ENCODE results near the gene SNTA1.
"Not testable (repeated sequence)": the region's sequence is repeated elsewhere in the genome, so short reads cannot be mapped to it uniquely, and the experiment has no call there.

The SNTA1 gene

GRCh38 chr20:33423875-33424274 lies 19.7 kb downstream of the SNTA1 start:
- DNase-seq, result not testable (repeated sequence)

GRCh38 chr20:33423141-33423834 lies 20.3 kb downstream of the SNTA1 start:
- DNase-seq, result no peak

DNA sequence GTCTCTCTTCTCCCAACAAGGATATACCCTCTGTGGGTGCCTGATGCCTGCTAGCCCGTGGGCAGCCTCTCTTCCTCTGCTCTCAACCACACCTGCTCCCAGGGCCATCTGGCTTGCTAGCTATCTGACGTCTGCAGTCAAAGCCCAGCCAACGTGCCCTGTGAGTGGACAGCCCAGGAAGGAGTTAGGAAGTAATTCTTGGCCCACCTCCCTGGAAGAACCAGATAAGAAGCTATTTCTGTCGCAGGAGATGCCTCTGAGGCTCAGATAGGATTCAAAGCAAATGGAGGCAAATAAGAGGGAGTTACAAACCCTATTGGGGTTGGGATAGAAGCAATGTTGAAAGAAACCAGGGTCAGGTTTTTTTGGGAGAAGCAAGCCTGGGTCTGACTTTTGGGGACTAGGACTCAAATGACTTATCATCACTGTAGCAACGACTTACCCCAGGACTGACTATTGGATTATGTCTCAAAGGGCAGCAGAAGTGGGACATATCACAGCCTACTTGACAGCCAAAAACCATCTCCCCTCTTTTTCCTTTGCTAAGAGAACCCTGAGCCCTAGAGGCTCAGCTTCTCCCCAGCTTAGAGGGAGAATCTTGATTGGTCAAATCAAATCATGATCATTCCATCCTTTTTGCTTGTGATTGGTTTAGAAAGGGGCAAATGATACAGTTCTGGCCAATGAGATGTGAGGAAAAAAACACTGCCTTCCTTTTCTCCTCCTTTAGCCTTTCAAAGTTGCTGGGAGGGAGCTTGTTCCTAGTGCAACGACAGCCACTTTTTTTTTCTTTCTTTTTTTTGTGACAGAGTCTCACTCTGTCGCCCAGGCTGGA lies 24.2 kb downstream of the SNTA1 start:
- no peak for DNase-seq

DNA sequence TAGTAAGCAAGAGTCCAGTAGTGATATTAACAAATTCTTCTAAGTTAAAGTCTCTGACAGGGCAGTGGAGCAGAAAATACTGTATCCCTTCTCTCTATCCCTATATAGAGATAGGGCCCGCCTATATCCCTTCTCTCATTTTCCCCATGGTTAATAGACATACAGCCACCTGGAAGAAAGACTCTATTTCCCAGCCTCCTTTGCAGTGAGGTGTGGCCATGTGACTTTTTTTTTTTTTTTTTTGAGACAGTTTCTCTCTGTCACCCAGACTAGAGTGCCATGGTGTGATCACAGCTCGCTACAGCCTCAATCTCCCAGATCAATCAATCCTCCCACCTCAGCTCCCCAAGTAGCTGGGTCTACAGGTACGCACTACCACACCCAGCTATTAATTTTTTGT lies 25.5 kb downstream of the SNTA1 start:
- DNase-seq, result no peak

DNA sequence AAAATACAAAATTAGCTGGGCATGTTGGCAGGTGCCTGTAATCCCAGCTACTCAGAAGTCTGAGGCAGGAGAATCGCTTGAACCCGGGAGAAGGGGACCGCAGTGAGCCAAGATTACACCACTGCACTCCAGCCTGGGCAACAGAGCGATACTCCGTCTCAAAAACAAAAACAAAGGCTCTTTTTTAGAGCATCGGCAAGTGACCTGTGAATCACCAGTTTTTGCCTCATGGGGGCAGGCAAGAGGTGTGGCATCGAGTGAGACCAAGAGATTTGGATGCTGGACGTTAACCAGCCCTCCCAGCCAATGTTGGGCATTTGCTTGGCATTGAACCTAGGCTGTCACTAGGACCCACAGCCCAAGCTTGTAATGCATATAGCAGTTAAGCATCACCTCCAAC lies 27.6 kb downstream of the SNTA1 start:
- peak; percentile 3 for DNase-seq

- DNase-seq, result no peak
Measured at GRCh38 chr20:33412484-33412838, 31.1 kb downstream of the SNTA1 start.

DNA sequence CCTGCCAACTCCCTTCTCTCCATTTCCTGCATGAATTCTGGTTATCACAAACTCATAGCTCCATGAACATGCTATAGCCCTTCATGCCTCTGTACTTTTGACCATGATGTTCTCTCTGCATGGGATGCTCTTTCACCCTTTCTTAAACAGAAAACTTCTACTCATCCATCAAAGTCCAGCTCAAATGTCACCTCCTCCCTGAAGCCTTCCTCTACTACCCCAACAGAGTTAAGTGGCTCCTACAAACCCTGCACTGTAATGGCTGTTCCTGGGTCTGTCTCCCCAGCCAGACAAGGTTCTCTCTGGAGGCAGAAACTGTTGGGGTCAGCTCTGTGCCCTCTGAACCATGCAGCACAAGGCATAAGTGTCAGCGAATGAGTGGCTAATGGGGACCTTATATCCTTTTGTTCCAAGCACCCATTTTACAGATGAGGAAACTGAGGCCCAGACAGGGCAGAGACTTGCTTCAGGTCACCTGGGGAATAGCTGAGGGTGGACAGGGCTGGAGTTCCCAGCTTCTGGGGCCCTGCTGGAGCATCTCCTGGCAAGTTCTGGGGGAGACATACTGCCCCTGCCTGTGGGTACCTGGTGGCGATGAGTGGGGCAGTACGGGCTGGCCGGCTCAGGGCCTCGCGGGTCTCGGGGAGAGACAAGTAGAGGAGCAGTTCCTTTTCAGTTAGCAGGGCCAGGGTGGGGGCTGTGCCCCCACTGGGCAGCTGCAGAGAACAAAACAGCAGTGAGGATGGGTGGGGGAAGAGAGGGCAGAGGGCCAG lies 31.7 kb downstream of the SNTA1 start:
- no peak for DNase-seq

DNA sequence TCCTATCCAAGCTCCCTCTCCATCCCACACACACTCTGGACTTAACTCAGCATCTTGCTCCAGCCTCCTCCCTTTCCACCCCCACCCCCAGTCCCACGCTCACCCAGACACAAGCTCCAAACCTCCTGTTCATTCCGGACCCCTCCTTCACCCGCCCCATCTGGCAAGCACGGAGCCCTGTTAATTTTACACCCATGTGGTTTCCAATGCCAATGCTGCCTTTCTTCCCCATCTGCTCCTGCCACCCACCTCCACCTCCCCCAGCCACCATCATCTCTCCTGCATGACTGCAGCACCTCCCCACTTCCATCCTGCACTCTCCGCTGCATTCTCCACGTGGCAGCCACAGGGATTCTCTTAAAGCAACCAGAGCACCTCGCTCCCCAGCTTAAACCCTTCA lies 32.3 kb downstream of the SNTA1 start:
- DNase-seq, result no peak

DNA sequence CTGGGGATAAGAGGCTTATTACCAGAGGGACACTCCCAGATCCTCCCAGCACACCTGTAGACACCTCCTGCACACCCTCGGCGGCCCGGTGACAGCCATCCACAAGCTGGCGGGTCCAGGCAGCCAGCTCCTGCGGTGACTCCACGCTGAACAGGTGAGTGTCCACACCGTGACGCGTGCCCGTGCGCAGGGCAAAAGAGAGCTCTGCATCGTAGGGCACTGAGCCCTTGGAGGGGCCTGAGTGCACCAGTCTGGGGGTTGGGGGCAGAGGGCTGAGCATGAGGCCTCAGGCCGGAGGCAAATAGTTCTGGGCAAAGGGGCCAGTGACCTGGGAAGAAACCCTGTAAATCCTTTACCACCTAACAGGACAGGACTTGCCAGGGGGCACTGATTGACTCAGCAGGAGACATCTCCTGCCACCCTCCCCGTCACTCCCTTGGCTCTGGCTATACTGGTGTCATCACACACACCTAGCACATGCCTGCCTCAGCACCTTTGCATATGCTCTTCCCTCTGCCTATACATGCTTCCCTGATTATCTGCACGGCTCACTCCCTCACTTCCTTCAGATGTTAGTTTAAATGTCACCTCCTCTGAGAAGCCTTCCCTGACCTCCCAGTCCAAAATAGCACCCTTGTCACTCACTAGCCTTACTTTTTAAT lies 33.4 kb downstream of the SNTA1 start:
- DNase-seq, result no peak

- DNase-seq, result no peak
Measured at GRCh38 chr20:33408716-33409654, 34.6 kb downstream of the SNTA1 start.

DNA sequence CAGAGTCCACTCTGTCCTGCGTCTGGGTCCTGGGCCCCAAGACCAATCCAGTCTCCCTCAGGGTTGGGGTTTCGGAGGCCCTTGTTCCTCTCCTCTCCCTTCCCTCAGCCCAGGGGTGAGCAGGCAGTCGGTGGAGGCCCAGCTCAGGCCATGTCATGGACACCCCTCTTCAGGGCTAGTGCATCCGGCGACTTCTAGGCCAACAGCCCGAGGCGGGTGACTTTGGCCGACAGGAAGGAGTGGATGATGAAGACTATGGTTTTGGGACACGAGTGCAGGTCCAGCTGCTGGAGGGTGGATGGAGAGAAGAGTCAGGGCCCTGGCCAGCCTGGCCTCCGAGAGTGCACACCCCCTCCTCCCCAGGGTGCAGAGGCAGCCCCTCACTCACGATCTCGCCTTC lies 35.2 kb downstream of the SNTA1 start:
- no peak for DNase-seq

DNA sequence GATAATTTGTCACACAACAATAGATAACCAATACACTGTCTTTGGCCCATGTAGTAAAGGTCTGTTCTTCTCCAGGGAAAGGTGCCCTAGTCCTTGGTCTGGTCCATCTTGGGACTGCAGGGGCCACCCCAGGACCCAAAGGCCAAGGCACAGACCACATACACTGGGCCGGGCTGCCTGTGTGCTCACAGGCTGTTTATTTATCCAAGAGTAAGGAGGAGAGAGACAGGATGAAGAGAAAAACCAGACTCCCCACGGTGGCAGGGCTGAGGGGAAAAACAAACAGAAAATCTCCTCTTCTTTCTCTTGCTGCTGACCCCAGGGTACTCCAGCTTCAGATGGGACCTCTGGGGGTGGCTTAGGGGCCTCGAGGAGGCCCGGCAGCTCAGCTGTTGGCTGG lies 35.8 kb downstream of the SNTA1 start:
- no peak for DNase-seq

DNA sequence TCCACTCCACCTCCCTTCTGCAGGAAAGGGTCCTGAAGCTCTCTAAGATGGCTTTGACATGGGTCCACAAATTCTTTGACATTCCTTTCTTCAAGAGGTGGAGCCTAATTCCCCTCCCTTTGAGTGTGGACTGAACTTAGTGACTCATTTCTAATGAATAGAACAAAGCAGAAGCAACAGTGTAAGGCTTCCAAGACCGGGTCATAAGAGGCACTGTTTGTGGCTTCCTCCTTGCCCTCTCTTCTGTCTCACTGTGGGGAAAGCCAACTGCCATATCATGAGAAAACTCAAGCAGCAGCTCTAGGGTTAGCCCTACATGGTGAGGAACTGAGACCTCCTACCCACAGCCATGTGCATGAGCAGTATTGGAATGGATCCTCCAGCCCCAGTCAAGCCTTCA lies 36.3 kb downstream of the SNTA1 start:
- DNase-seq, result no peak

DNA sequence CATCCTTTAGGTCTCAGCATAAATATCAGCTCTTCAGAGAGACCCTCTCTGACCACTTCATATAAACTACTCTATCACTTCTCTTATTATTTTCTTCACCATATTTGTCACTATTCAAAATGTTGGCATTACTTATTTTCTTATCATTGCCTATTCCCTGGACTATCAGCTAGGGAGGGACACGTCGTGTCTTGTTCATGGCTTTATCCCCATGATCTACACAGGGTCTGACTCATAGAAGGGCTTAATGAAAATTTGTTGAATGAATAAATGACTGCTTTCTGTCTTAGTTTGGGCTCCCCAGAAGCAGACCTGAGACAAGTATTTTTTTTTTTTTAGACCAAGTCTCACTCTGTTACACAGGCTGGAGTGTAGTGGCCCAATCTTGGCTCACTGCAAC lies 39.3 kb downstream of the SNTA1 start:
- DNase-seq, result no peak

- no peak for DNase-seq
Measured at GRCh38 chr20:33401921-33402369, 41.6 kb downstream of the SNTA1 start.

DNA sequence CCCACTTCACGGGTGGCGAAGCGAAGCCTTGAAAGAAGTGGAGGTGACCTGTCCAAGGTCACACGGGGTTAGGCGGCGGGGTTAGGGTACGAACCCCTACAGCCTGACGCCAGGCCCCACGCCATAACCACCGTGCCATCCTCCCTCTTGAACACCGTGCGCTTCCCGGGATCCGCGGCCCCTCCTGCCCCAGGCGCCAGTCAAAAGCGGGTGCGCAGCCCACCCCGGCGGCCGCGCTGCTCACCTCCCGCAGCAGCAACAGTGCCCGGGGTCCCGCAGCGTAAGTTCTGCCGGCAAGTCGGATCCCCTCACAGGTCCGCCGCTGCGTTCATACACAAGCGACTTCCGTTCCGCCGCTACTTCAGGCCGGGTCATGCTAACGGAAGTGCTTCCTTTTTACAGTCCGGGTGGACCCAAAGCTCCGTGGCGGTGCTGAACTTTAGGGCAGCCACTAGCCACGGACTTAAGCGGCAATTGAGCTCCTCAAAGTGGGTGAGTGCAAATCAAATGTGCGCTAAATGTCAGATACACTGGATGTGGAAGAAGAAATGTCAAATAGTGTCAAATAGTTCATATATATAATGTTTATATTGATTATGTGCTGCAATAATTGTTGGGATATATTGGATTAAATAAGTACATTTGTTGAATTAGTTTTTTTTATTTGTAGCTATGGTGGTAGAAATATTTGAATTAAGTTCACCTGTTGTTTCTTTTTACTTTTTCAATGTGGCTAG lies 42.2 kb downstream of the SNTA1 start, which contains the start of gene CDK5RAP1:
Gene CDK5RAP1, minus strand, starts transcription at position 336 of the 737 bp plus-strand sequence. CDS start 4,455 bp downstream, outside the sequence.
- peak; percentile 59 for DNase-seq

DNA sequence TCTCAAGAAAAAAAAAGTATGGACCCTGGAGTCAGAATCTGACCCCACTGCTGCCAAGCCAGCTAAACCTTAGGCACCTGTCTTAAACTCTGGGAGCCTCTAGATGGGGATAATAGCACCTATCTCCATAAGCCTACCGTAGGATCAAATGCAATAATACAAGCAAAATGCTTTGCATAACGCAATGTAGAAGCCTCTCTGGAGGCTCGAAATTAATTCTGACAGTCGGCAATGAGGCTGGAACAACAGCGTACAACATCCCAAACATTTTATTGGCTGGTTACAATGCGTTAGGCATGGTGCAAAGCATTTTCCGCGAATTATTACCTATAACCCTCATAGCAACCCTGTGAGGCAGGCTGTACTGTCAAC lies 42.8 kb downstream of the SNTA1 start:
- peak; percentile 4 for DNase-seq

GRCh38 chr20:33399924-33400323 lies 43.6 kb downstream of the SNTA1 start:
- DNase-seq, result no peak

GRCh38 chr20:33394718-33395117 lies 48.8 kb downstream of the SNTA1 start:
- no peak for DNase-seq

GRCh38 chr20:33393609-33394008 lies 50.0 kb downstream of the SNTA1 start:
- no peak for DNase-seq
